ENCODE data around the gene CMTM4.

DNA sequence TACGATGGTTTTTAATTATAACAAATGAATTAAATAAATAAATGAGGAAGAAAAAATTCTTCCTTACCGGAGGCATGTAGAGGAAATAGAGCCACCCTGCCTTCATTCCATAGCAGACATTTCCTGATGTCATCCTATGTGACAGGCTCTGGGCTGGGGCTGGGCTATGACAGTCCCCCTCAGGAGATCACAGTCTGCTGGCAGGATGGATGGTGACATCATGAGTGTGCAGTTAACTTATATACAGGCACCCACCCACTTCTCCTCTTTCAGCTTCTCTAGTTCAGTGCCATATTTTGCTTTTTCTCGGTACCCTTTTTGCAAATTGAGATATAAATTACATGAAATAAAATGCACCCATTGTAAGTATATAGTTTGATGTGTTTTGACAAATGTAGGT lies 98.4 kb downstream of the CMTM4 start:
- no peak for TF ChIP-seq POLR2A (IDR thresholded peaks at IDR 0.05; ENCODE audit: low read length)
- no peak for TF ChIP-seq GATA1 (IDR thresholded peaks at IDR 0.05; ENCODE audit: low read depth, low read length)

Data from erythroblast (primary cell).